ENCODE measurements around the gene LTBP1. TPM values are rescaled to one million over a fixed set of nuclear protein-coding genes. Genes with fewer than 3 reads are reported as not detected.

The LTBP1 gene
- total RNA-seq, 1 experiment from 2014 or later, result 12.5 TPM

DNA sequence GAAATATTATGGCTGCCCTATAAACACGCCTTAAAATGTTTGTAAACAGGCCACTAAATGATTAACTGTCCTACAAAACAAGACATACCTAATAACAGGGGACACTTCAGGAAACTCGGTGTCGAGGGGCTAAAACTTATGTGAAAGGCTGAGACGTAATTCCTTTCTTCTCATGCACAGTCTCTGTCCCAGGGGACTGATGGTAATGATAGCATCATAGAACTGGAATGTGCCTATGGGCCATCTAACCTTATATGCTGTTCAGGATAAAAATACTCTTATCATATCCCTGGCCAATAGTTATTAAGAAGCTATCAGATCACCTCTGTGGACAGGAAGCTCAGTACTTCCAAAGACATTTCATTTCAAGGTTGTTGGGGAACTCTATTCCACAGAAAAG is 277.1 kb downstream of the LTBP1 start:
- TF ChIP-seq TCF7L2 (IDR thresholded peaks at IDR 0.05; ENCODE audit: low read depth, low read length), result no peak
- no peak for TF ChIP-seq SIN3A (IDR thresholded peaks at IDR 0.05; ENCODE audit: borderline replicate concordance, insufficient read depth, low read depth, low read length)
- TF ChIP-seq POLR2AphosphoS5 (IDR thresholded peaks at IDR 0.05; ENCODE audit: low read depth, low read length), result no peak
- TF ChIP-seq, protein P1, sequence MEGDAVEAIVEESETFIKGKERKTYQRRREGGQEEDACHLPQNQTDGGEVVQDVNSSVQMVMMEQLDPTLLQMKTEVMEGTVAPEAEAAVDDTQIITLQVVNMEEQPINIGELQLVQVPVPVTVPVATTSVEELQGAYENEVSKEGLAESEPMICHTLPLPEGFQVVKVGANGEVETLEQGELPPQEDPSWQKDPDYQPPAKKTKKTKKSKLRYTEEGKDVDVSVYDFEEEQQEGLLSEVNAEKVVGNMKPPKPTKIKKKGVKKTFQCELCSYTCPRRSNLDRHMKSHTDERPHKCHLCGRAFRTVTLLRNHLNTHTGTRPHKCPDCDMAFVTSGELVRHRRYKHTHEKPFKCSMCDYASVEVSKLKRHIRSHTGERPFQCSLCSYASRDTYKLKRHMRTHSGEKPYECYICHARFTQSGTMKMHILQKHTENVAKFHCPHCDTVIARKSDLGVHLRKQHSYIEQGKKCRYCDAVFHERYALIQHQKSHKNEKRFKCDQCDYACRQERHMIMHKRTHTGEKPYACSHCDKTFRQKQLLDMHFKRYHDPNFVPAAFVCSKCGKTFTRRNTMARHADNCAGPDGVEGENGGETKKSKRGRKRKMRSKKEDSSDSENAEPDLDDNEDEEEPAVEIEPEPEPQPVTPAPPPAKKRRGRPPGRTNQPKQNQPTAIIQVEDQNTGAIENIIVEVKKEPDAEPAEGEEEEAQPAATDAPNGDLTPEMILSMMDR (IDR thresholded peaks at IDR 0.05), result no peak
- TF ChIP-seq, protein P2, sequence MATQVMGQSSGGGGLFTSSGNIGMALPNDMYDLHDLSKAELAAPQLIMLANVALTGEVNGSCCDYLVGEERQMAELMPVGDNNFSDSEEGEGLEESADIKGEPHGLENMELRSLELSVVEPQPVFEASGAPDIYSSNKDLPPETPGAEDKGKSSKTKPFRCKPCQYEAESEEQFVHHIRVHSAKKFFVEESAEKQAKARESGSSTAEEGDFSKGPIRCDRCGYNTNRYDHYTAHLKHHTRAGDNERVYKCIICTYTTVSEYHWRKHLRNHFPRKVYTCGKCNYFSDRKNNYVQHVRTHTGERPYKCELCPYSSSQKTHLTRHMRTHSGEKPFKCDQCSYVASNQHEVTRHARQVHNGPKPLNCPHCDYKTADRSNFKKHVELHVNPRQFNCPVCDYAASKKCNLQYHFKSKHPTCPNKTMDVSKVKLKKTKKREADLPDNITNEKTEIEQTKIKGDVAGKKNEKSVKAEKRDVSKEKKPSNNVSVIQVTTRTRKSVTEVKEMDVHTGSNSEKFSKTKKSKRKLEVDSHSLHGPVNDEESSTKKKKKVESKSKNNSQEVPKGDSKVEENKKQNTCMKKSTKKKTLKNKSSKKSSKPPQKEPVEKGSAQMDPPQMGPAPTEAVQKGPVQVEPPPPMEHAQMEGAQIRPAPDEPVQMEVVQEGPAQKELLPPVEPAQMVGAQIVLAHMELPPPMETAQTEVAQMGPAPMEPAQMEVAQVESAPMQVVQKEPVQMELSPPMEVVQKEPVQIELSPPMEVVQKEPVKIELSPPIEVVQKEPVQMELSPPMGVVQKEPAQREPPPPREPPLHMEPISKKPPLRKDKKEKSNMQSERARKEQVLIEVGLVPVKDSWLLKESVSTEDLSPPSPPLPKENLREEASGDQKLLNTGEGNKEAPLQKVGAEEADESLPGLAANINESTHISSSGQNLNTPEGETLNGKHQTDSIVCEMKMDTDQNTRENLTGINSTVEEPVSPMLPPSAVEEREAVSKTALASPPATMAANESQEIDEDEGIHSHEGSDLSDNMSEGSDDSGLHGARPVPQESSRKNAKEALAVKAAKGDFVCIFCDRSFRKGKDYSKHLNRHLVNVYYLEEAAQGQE (IDR thresholded peaks at IDR 0.05; ENCODE audit: insufficient read depth in 1 of 2, low read depth in 2 of 2, low read length in 1 of 2), result no peak
- ChIA-PET CTCF (no interaction called here), POLR2A (no interaction called here)
- DNase-seq (ENCODE audit: low read depth, low spot score), result no peak
- H3K9me3 ChIP-seq (ENCODE audit: control insufficient read depth, insufficient read depth, low read depth, low read length), result no peaks in the 10 kb centered on the region
- intact Hi-C loops (cut with micrococcal nuclease; ENCODE audit: unreplicated experiment) (no loop called here), in situ Hi-C loops (cut with HindIII; ENCODE audit: low pct_unique_long_range_greater_than_20kb, low sequenced_read_pairs) (no loop called here)
- no peak overlapping the region for H3K27ac ChIP-seq (ENCODE audit: low read length)
- H3K27me3 ChIP-seq (ENCODE audit: control insufficient read depth, insufficient read depth, low read length), result no peaks in the 10 kb centered on the region
- no TSS peak for BruUV-seq (replicated peaks)
- ATAC-seq, result no peak
- H3K4me3 ChIP-seq (ENCODE audit: low read depth in 2 of 2, low read length in 2 of 2), result no peak overlapping the region
- H3K36me3 ChIP-seq (ENCODE audit: control insufficient read depth, insufficient read depth, low read length), result no peaks in the 10 kb centered on the region
- no peaks in the 10 kb centered on the region for H3K4me1 ChIP-seq (ENCODE audit: control insufficient read depth, insufficient read depth, low read length)

- DNase-seq (ENCODE audit: low read depth, low spot score) (no peak), ATAC-seq (no peak)
- no peaks in the 10 kb centered on the region for H3K27me3 ChIP-seq (ENCODE audit: control insufficient read depth, insufficient read depth, low read length)
- intact Hi-C loops (cut with micrococcal nuclease; ENCODE audit: unreplicated experiment), result no loop called here
- in situ Hi-C loops (cut with HindIII; ENCODE audit: low pct_unique_long_range_greater_than_20kb, low sequenced_read_pairs), result no loop called here
- ChIA-PET POLR2A (no interaction called here), CTCF (no interaction called here)
- BruUV-seq (replicated peaks), result no TSS peak
- no peaks in the 10 kb centered on the region for H3K36me3 ChIP-seq (ENCODE audit: control insufficient read depth, insufficient read depth, low read length)
- TF ChIP-seq, protein P2 (IDR thresholded peaks at IDR 0.05; ENCODE audit: insufficient read depth in 1 of 2, low read depth in 2 of 2, low read length in 1 of 2), result no peak
- TF ChIP-seq, protein P1 (IDR thresholded peaks at IDR 0.05), result no peak
- TF ChIP-seq TCF7L2 (IDR thresholded peaks at IDR 0.05; ENCODE audit: low read depth, low read length), result no peak
- H3K4me1 ChIP-seq (ENCODE audit: control insufficient read depth, insufficient read depth, low read length), result no peaks in the 10 kb centered on the region
- H3K9me3 ChIP-seq (ENCODE audit: control insufficient read depth, insufficient read depth, low read depth, low read length), result no peaks in the 10 kb centered on the region
- H3K27ac ChIP-seq (ENCODE audit: low read length), result no peak overlapping the region
- no peak overlapping the region for H3K4me3 ChIP-seq (ENCODE audit: low read depth in 2 of 2, low read length in 2 of 2)
Measured at GRCh38 chr2:33225350-33225749, 278.6 kb downstream of the LTBP1 start.

All from Panc1 (cell line).